K562 (cell line): ENCODE measurements around the gene COQ2. TPM values are rescaled to one million over a fixed set of nuclear protein-coding genes. Genes with fewer than 3 reads are reported as not detected.

Experiments
- ATAC-seq: fragments of 200-7000 bp; cut with Tn5 transposase; 3 replicates; pipeline ENCODE4 v1.9.1; 2020; ENCODE audit warnings: moderate library complexity
- BruUV-seq: library from RNA; stranded (reverse); fragments of 400-500 nt; replicated peaks from 2 replicates; lab custom pipeline; 2021; lab: Mats Ljungman, UMichigan
- CTCF ChIA-PET: fragments of 300-600 bp; formaldehyde crosslinking; extraction: SDS; loops from one replicate; lab custom pipeline; 2021; ENCODE audit warnings: low intra/inter-chr PET ratio; lab: Yijun Ruan, JAX
- POLR2A ChIA-PET: fragments of 300-600, 350-650 bp; sonication (Branson Sonifier 250); formaldehyde crosslinking; extraction: SDS; loops from one replicate; lab custom pipeline; 2021; ENCODE audit warnings: antibody characterized with exemption, inconsistent platforms; lab: Yijun Ruan, JAX
- DNase-seq, 4 experiments: peaks; one replicate each; pipeline versions ENCODE4 v3.0.0 to v3.0.0-alpha.2; 2011 to 2018; ENCODE audit warnings: low spot score in 3 of 4, mixed read lengths in 3 of 4; ENCODE audit errors: extremely low read depth in 1 of 4
- FAIRE-seq: peaks from 2 replicates; lab custom pipeline; 2011; peaks lifted over from hg19 to GRCh38; lab: Jason Lieb, UNC
- H2AFZ ChIP-seq: 2 replicates; pipeline ENCODE4 v1.6.0; 2011; ENCODE audit warnings: low read depth, low read length, control low read depth, inconsistent platforms
- H3K27ac ChIP-seq: fragments of 200-600 bp; 3 replicates; pipeline ENCODE4 v1.8.0; 2011; ENCODE audit warnings: low read depth, mild to moderate bottlenecking, control low read depth, inconsistent platforms, low read length, moderate library complexity, mixed read lengths; ENCODE audit errors: extremely low read depth
- H3K27me3 ChIP-seq, 2 experiments: fragments of 300-600 bp in 1 of 2; 2 replicates in 1 of 2; 3 replicates in 1 of 2; pipeline versions ENCODE4 v1.6.0 to v1.8.0; 2011; ENCODE audit warnings: inconsistent platforms in 2 of 2, low read length in 2 of 2, mild to moderate bottlenecking in 1 of 2, mixed read lengths in 1 of 2, moderate library complexity in 1 of 2; ENCODE audit not compliant: control insufficient read depth in 2 of 2, insufficient read depth in 2 of 2
- H3K36me3 ChIP-seq: fragments of 300-600 bp; 3 replicates; pipeline ENCODE4 v1.8.0; 2011; ENCODE audit warnings: mild to moderate bottlenecking, low read length, inconsistent platforms; ENCODE audit not compliant: control insufficient read depth, insufficient read depth
- H3K4me1 ChIP-seq, 2 experiments: fragments of 200-600 bp in 1 of 2; replicated peaks in 1 of 2; 2 replicates in 1 of 2; 3 replicates in 1 of 2; pipeline versions ENCODE4 v1.5.1 to v1.8.0; 2011; ENCODE audit warnings: inconsistent platforms in 2 of 2, low read length in 2 of 2, mild to moderate bottlenecking in 1 of 2, mixed read lengths in 1 of 2, moderate library complexity in 1 of 2; ENCODE audit not compliant: control insufficient read depth in 2 of 2, insufficient read depth in 2 of 2
- H3K4me2 ChIP-seq: 2 replicates; pipeline ENCODE4 v1.6.1; 2011; ENCODE audit warnings: low read length, control low read depth, inconsistent platforms, mixed read lengths; ENCODE audit not compliant: insufficient read depth
- H3K4me3 ChIP-seq: fragments of 200-600 bp; sonication (generic), shearing (Covaris generic); 2 replicates; pipeline ENCODE4 v1.5.1; 2016; ENCODE audit warnings: control low read depth, inconsistent platforms
- H3K79me2 ChIP-seq: fragments of 200-600 bp; 3 replicates; pipeline ENCODE4 v1.8.0; 2011; ENCODE audit warnings: low read length, inconsistent platforms; ENCODE audit not compliant: control insufficient read depth, insufficient read depth
- H3K9ac ChIP-seq, 2 experiments: 2 replicates each; pipeline versions ENCODE4 v1.6.0 to v1.6.1; 2011; ENCODE audit warnings: low read depth in 2 of 2, low read length in 2 of 2, control low read depth in 1 of 2, inconsistent platforms in 1 of 2, mild to moderate bottlenecking in 1 of 2, mixed read lengths in 1 of 2; ENCODE audit not compliant: insufficient read depth in 1 of 2
- H3K9me1 ChIP-seq: one replicate; pipeline ENCODE4 v1.6.0; 2011; ENCODE audit warnings: inconsistent platforms, mild to moderate bottlenecking, low read length, moderate library complexity; ENCODE audit not compliant: control insufficient read depth, insufficient read depth
- H3K9me3 ChIP-seq: replicated peaks from 2 replicates; pipeline ENCODE4 v1.5.1; 2011; ENCODE audit warnings: low read depth, low read length, inconsistent platforms; ENCODE audit not compliant: control insufficient read depth, insufficient read depth
- H4K20me1 ChIP-seq: replicated peaks from 2 replicates; pipeline ENCODE4 v1.6.1; 2011; ENCODE audit warnings: low read length, inconsistent platforms, mixed read lengths; ENCODE audit not compliant: control insufficient read depth, insufficient read depth
- ATF6 ChIP-seq: sonication (generic); formaldehyde crosslinking; IDR thresholded peaks from 2 replicates; pipeline ENCODE4 v1.4.0; 2020; ENCODE audit warnings: mild to moderate bottlenecking, missing genetic modification reagents
- BCL6 ChIP-seq: fragments of 250-450 bp; sonication (Bioruptor Pico); IDR thresholded peaks from 2 replicates; pipeline ENCODE4 v1.4.0; 2020
- HDAC6 ChIP-seq: IDR thresholded peaks from 2 replicates; pipeline ENCODE4 v1.6.1; 2012; ENCODE audit warnings: low read depth, mild to moderate bottlenecking, control low read depth, inconsistent platforms, low read length, moderate library complexity
- HEY1 ChIP-seq: fragments of 250-450 bp; sonication (Bioruptor Pico); IDR thresholded peaks from 2 replicates; pipeline ENCODE4 v1.5.0; 2020; ENCODE audit warnings: mild to moderate bottlenecking, moderate library complexity, borderline replicate concordance
- KDM1A ChIP-seq, 2 experiments: fragments of 450-650 bp; IDR thresholded peaks; 2 replicates each; pipeline ENCODE4 v1.6.1; 2016; ENCODE audit warnings: mild to moderate bottlenecking in 2 of 2
- RBBP5 ChIP-seq: fragments of 200-600 bp; sonication (generic); IDR thresholded peaks from 2 replicates; pipeline ENCODE4 v1.6.1; 2012; ENCODE audit warnings: borderline replicate concordance, mild to moderate bottlenecking, low read length, control low read depth, inconsistent platforms; ENCODE audit not compliant: insufficient read depth, poor library complexity, severe bottlenecking
- SNIP1 ChIP-seq: fragments of 450-650 bp; IDR thresholded peaks from 2 replicates; pipeline ENCODE4 v1.7.1; 2017; ENCODE audit warnings: low read depth, mild to moderate bottlenecking
- SP2 ChIP-seq: IDR thresholded peaks from 2 replicates; pipeline ENCODE4 v1.6.1; 2011; ENCODE audit warnings: mild to moderate bottlenecking, low read depth, low read length, moderate library complexity; ENCODE audit not compliant: poor library complexity, severe bottlenecking; ENCODE audit errors: extremely low read depth
- ZNF766 ChIP-seq: fragments of 200-800 bp; sonication (Bioruptor generic); conservative IDR thresholded peaks from 2 replicates; pipeline ENCODE4 v1.6.1; 2016; ENCODE audit warnings: missing genetic modification characterization, missing compliant biosample characterization
- WGBS: fragments of 100-300 bp; shearing (Covaris generic); methylation state at CpG from one replicate; pipeline ENCODE4 v1.1.6; 2016; ENCODE audit warnings: low coverage, mixed read lengths; ENCODE audit not compliant: insufficient coverage; ENCODE audit errors: missing lambda C conversion rate; 5-methylcytosine and 5-hydroxymethylcytosine counted together
- in situ Hi-C: fragments of 300-500 bp; cut with MboI; formaldehyde crosslinking; loops from 4 replicates; pipeline ENCODE4 v1.15.0; 2018; ENCODE audit warnings: inconsistent platforms, mixed read lengths
- intact Hi-C: fragments of 100-400 bp; cut with micrococcal nuclease; formaldehyde crosslinking; loops from 2 replicates; pipeline ENCODE4 v1.14.2; 2022
- polyA plus RNA-seq, 8 experiments: library from polyadenylated mRNA; depleted of rRNA in 4 of 8; stranded (reverse) in 5 of 8; unstranded in 3 of 8; fragments of >200 nt; fragmentation: Nextera tagmentation in 2 of 8; fragmentation: Illumina TruSeq in 1 of 8; extraction: Ambion mirVana in 2 of 8; extraction: Trizol in 1 of 8; gene quantifications; 2 replicates each; pipeline versions ENCODE4 v1.2.1 to v1.2.3, GENCODE V29; 2011 to 2014; ENCODE audit warnings: inconsistent platforms in 1 of 8, missing spikeins in 1 of 8
- total RNA-seq, 7 experiments: library from RNA; depleted of rRNA in 6 of 7; stranded (reverse); fragments of >200 nt in 6 of 7; fragmentation: Illumina TruSeq in 2 of 7; extraction: Trizol in 2 of 7; gene quantifications; 2 replicates each; pipeline versions ENCODE4 v1.2.1 to v1.2.3, GENCODE V29; 2011 to 2021; ENCODE audit warnings: low replicate concordance in 1 of 7

The COQ2 gene
- total and polyA plus RNA-seq, 9 of the 15 experiments (the other 6 are each of a cell fraction or from before 2014, with no cell fraction given), result 1.9 to 13.5 (median 11.8) TPM

DNA sequence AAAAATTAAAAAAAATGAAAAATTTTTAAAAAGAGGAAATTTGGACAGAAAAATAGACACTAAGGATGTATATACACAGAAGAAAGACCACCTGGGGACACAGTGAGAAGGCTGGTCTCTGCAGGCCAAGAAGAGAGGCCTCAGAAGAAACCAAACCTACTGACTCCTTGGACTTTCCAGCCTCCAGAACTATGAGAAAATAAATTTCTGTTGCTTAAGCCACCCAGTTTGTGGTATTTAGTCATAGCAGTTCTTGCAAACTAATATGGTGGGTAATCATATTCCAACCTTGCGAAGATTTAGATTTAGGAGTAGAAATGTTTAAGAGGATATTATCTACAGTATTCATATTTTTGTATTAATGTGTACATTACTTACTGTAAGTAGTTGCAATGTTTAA lies 56.4 kb downstream of the COQ2 start:
- FAIRE-seq (no peak), ATAC-seq (no peak), DNase-seq (no peak)
- TF ChIP-seq ZNF766 (CRISPR knock-in tag) (no peak), BCL6 (CRISPR knock-in tag) (no peak), HDAC6 (no peak), RBBP5 (no peak), KDM1A (IDR thresholded peaks at IDR 0.05) (no peak), ATF6 (CRISPR knock-in tag) (no peak), SNIP1 (no peak), SP2 (no peak), HEY1 (no peak)
- WGBS, result 76% methylated on average over 1 of the region's 1 CpG
- no peak overlapping the region for H3K4me2 ChIP-seq
- H3K4me1 ChIP-seq, result no peaks in the 10 kb centered on the region
- no peak overlapping the region for H3K27ac ChIP-seq
- H2AFZ ChIP-seq, result no peak overlapping the region
- CTCF ChIA-PET, result no interaction called here
- H3K79me2 ChIP-seq, result no peaks in the 10 kb centered on the region
- no peak overlapping the region for H3K9ac ChIP-seq
- peaks cover 2 to 4% of the 10 kb centered on the region in 2 experiments; a peak in 2 of 5 replicates for H3K27me3 ChIP-seq
- intact Hi-C loops, result no loop called here
- no TSS peak for BruUV-seq
- no peaks in the 10 kb centered on the region for H4K20me1 ChIP-seq
- H3K36me3 ChIP-seq, result no peaks in the 10 kb centered on the region
- in situ Hi-C loops, result no loop called here
- H3K4me3 ChIP-seq, result no peak overlapping the region
- no peaks in the 10 kb centered on the region for H3K9me3 ChIP-seq
- no peaks in the 10 kb centered on the region for H3K9me1 ChIP-seq
- POLR2A ChIA-PET, result no interaction called here
